HL-60 (cell line): ENCODE results near the gene IL27RA.

Source experiments
- CTCF ChIP-seq: IDR thresholded peaks from one replicate; pipeline ENCODE4 v1.5.1; 2011; ENCODE audit warnings: low read length, control low read depth, inconsistent platforms; ENCODE audit not compliant: insufficient read depth
- POLR2AphosphoS5 ChIP-seq: IDR thresholded peaks from 2 replicates; pipeline ENCODE4 v1.6.1; 2012; ENCODE audit warnings: low read depth
- REST ChIP-seq: IDR thresholded peaks from 2 replicates; pipeline ENCODE4 v1.6.1; 2012; ENCODE audit warnings: low read depth; ENCODE audit not compliant: insufficient replicate concordance

- TF ChIP-seq REST: no peak
- TF ChIP-seq CTCF: no peak
- no peak for TF ChIP-seq POLR2AphosphoS5
Observed at GRCh38 chr19:14091813-14092462, 60.4 kb downstream of the IL27RA start.
